Activated CD4-positive, alpha-beta T cell treated with anti-CD3 and anti-CD28 coated beads, Interleukin-2, amount 50 U/mL, for 16 hours (primary cell): ENCODE results near the gene GTPBP4.
"Not testable (repeated sequence)": the region's sequence is repeated elsewhere in the genome, so short reads cannot be mapped to it uniquely, and the experiment has no call there.

ENCODE experiments used
- DNase-seq: peaks from one replicate; pipeline ENCODE4 v3.0.0-alpha.2; 2020

GTPBP4 gene

GRCh38 chr10:992871-993270, 4.6 kb downstream of the GTPBP4 start:
- no peak for DNase-seq

- no peak for DNase-seq
Measured at GRCh38 chr10:994836-995558, 6.8 kb downstream of the GTPBP4 start.

GRCh38 chr10:995559-995926, 7.3 kb downstream of the GTPBP4 start:
- DNase-seq = no peak

- DNase-seq = no peak
Measured at GRCh38 chr10:996031-996430, 7.8 kb downstream of the GTPBP4 start.

GRCh38 chr10:997266-998022, 9.2 kb downstream of the GTPBP4 start:
- no peak for DNase-seq

DNA sequence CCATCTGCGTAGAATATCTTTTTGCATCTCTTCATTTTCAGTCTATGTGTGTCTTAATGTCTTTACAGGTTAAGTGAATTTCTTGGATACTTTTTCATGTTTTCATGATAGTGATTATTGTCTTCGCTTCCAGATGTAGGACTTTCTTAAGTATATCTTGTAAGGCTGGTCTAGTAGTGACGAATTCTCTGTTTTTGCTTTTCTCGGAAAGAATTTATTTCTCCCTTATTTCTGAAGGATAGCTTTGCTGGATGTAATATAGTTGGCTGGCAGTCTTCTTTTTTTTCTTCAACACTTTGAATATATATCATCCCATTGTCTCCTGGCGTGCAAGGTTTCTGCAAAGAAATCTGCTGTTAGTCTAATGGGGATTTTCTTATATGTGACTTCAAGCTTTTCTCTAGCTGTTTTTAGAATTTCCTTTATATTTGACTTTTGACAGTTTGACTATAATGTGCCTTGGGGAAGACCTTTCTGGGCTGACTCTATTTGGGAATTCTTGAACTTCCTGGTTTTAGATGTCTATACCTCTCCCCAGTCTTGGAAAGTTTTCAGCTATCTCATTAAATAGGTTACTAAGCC, 14.3 kb downstream of the GTPBP4 start:
- DNase-seq = no peak

DNA sequence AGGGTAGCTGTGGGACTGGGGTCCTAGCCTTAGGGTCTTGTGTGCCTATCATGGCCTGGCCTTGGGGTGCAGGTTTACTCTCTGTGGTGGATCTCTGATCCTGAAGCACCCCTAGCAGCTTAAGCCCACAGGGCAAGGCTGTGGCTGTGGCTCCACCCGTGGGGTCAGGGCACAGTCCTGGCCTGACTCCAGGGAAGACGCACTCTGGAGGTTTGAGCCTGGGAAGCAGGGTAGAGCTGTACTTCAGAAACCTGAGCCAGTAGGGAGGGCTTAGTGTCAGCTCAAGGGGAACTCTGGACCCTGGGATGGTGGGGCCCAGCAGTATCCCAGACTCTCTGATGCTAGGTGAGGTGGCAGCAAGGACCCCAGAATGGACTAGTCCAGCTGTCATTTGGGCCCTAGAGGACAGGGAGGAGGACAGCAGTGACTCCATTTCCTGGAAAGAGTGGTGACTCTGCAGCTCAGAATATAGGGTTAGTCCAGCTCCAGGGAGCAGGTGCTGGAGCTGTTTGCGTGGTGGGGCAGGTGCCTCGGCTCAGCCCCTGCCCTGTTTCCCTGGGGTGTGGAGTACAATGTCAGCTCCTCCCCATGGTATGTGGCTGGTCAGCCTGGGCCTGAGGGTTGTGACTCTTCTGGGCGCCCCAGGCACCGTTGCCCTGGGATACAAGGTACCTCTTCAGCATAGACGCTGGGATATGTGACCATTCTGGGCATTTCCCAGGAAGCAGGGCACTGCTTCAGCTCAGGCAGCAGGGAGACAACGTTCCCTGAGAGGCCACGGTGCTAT, 15.8 kb downstream of the GTPBP4 start:
- no peak for DNase-seq

DNA sequence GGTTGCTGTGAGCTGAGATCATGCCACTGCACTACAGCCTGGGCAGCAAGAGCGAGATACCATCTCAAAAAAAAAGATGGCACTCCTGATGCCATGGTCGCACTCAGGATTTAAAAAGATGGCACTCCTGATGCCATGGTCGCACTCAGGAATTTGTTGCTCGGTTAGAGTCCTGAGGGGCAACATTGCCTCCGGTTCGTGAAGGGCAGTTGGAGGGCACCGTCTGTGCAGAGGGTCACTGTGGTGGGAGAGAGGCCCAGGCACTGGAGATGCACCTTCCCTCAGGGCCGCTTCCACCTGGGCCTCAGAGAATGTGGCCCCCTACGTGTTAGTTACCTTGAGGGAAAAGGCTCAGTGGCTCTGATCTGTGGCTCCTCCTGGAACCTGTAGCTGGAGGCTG, 18.3 kb downstream of the GTPBP4 start:
- no peak for DNase-seq

DNA sequence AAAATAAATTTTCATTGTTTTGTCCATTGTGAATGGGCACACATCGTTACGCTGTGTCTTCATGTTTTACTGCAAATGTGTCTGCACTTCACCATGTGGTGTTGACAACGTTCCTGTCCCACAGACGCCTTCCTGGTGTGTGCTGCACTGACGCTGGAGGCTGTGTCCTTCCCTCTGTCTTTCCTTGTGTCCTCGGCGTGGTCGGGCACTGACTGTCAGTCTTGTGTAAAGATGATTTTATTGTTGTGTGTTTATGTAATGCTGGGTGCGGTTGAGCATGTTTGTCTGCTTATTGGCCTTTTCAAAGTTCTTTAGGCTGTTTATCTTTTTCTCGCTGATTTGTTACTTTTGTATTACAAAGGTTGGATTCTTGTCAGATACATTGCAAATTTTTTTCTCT, 19.3 kb downstream of the GTPBP4 start:
- DNase-seq = no peak

GRCh38 chr10:1009071-1009494, 20.8 kb downstream of the GTPBP4 start:
- DNase-seq = no peak

DNA sequence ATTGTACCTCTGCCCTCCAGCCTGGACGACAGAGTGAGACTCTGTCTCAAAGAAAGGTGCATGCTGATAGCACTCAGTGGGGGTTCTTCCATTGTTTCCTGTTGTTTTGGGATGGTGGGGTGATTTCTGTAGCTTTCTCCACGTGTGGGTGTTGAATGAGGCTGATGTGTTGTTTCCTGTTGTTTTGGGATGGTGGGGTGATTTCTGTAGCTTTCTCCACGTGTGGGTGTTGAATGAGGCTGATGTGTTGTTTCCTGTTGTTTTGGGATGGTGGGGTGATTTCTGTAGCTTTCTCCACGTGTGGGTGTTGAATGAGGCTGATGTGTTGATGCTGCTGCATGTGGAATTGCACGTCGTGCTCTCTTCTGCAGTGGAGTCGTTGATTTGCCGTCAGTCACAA, 21.7 kb downstream of the GTPBP4 start:
- not testable (repeated sequence) for DNase-seq

- DNase-seq = no peak
Measured at GRCh38 chr10:1010703-1011102, 22.5 kb downstream of the GTPBP4 start.

DNA sequence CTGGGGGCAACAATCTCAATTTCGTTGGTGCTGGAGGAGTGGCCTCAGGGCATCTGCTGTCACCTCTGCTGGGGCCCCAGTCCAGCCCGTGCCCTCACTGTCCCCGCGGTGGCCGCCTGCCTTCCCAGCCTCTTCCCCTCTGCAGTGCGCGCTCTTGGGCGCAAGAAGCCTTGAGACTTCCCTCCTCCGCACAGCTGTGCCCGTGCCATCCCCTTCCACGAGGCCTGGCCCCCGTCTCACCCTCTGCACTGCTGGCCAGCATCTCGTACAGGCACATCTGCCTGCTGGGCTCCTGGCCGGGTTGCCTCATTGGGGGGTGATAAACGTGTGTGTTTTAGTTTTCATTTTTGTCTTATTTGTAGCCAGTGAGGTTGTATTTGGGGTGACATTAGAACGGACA, 23.5 kb downstream of the GTPBP4 start:
- no peak for DNase-seq

- DNase-seq = no peak
Measured at GRCh38 chr10:1015688-1016087, 27.5 kb downstream of the GTPBP4 start.

DNA sequence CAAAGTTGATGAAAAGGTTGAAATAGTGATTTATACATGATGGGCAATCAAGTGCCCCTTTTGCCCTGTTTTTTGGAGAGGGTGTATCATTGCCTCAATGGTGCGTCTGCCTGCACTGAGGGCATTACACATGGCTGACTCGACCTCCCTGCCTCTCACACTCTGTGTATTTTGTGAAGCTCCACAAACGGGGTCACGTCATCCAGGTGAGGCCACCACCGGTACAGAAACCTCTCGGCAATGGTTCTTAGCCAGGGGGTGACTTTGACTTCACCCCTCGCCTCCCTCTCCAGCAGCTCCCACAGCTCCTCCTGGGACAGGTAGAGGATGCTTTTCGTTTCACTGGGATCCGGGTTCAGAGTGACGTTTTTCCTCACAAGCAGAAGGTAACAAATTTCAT, 31.1 kb downstream of the GTPBP4 start:
- no peak for DNase-seq

DNA sequence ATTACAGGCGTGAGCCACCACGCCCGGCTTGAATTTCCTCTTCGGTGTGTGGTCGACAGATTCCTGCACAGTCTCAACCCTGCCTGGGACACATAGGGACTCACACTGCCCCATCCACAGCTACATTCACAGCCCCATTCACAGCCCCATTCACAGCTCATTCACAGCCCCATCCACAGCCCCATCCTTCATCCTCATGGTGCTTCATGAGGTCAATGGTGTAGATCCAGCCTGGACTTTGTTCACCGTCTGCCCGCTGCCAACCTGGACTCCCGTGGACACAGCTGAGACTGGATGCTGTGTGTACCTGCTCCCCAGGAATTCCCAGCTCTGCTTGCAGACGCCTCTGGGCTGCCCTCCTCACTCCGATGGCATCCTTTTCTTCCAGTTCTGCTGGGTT, 32.2 kb downstream of the GTPBP4 start:
- no peak for DNase-seq

DNA sequence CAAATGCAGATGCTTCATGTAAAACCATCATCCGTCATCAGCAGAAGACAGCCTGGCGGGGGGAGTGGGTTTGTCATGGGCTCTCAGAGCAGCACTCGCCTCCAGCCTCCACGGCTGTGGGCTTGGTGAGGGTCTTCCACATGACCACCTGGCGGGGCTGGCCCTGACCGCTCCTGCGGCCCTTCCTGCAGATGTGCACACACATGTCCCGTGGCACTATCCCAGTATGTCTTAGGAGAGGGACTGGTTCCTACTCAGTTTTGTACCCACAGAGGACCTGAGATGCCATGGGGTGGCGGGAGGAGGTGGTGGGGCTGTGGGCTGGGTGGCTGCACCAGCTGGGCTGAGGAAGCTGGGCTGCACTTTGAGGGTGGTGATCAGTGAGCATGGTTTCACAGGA, 32.7 kb downstream of the GTPBP4 start:
- no peak for DNase-seq

GRCh38 chr10:1022413-1022812, 34.2 kb downstream of the GTPBP4 start:
- DNase-seq = no peak

DNA sequence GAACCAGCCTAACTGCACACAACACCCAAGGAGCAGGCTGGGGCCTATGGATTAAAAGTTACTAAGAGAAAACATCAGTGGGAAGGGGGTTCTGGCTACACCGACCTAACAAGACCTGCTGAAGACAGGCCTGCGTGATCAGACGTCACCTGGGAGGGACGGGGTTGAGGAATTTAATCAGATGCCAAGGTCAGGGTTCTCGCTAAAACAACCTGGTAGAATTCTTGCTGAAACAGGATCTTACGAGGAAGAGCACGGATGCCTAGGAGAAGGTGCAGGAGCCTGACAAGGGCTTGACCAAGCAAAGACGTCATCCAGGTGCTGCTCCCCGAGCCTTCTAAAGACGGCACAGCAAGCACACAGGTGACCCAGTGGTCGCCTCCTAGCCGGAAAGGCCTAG, 35.9 kb downstream of the GTPBP4 start:
- no peak for DNase-seq

DNA sequence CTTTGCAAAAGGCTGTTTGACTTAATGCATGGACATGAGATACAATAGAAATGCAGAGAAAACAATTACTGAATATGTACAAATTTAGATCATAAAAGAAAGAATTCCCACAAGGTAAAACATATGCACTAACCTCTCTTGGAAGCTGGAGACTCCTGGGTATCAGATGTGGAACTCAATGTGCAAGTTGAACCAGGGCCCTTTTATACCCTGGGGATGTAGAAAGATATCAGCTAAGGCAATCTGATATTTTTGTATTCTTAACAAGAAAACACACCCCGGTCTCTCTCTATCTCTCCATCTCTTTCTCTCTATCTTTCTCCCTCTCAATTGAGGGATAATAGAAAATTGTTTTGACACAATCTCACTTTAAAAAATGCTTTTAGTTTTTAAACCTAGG, 37.4 kb downstream of the GTPBP4 start, which contains the start of gene IDI2:
TSS of gene IDI2 (minus strand) at position 177 of the 400 bp plus-strand sequence. CDS start 1,136 bp downstream, outside the sequence.
- DNase-seq = no peak

- DNase-seq = no peak
Measured at GRCh38 chr10:1026578-1026977, 38.3 kb downstream of the GTPBP4 start.

GRCh38 chr10:1029838-1030237, 41.6 kb downstream of the GTPBP4 start:
- DNase-seq = no peak

GRCh38 chr10:1033601-1034000, 45.4 kb downstream of the GTPBP4 start:
- DNase-seq = no peak
